ENCODE data around the gene IL1R2. TPM values are rescaled to one million over a fixed set of nuclear protein-coding genes. Genes with fewer than 3 reads are reported as not detected.

IL1R2 gene
- total RNA-seq, 1 donor from 2014 or later, result 23.3 TPM

DNA sequence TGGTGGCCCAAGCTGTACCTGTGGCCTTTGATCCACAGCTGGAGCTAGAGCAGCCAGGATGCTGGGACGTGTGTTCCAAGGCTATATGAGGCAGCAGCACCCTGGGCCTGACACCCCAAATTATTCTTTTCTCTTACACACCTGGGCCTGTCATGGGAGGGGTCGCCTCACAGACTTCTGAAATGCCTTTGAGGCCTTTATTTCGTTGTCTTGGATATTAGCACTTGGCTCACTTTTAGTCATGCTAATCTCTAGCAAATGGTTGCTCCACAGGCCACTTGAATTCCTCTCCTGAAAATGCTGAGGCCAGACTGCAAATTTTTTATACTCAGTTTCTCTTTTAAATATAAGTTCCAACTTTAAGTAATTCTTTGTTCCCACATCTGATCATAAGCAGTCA lies 22.0 kb upstream of the IL1R2 start:
- no peak overlapping the region for H3K4me3 ChIP-seq
- peaks cover 10% of the 10 kb centered on the region for H3K4me1 ChIP-seq
- H3K36me3 ChIP-seq, result no peaks in the 10 kb centered on the region
- TF ChIP-seq, protein P1, sequence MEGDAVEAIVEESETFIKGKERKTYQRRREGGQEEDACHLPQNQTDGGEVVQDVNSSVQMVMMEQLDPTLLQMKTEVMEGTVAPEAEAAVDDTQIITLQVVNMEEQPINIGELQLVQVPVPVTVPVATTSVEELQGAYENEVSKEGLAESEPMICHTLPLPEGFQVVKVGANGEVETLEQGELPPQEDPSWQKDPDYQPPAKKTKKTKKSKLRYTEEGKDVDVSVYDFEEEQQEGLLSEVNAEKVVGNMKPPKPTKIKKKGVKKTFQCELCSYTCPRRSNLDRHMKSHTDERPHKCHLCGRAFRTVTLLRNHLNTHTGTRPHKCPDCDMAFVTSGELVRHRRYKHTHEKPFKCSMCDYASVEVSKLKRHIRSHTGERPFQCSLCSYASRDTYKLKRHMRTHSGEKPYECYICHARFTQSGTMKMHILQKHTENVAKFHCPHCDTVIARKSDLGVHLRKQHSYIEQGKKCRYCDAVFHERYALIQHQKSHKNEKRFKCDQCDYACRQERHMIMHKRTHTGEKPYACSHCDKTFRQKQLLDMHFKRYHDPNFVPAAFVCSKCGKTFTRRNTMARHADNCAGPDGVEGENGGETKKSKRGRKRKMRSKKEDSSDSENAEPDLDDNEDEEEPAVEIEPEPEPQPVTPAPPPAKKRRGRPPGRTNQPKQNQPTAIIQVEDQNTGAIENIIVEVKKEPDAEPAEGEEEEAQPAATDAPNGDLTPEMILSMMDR (IDR thresholded peaks at IDR 0.05), result no peak
- ATAC-seq (no peak), DNase-seq (no peak)
- H3K27ac ChIP-seq, result no peak overlapping the region
- no peaks in the 10 kb centered on the region for H3K9me3 ChIP-seq
- intact Hi-C loops (cut with DNase I), result no loop called here
- peaks cover 4% of the 10 kb centered on the region for H3K27me3 ChIP-seq (ENCODE audit: low read depth)

DNA sequence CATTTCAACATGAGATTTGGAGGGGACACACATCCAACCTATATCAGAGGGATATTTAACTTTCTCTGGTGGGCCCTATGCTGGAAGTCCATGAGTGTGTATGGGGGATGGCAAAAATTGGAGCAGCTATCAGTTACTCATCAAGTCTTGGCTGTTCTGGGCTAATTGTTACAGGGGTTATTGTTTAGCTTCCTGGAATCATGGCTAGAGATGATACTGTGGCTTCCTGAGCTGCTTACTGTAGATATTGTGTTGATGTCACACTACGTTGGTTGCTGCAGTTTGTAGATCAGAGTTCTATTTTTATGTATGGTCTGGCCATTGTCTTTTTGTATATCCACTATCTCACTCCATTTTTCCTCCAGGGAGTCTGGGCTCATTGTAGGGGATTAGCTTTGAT lies 20.9 kb upstream of the IL1R2 start:
- no peak for DNase-seq
- Histone ChIP-seq H3K4me1 (peaks cover 10% of the 10 kb centered on the region), H3K4me3 (no peak overlapping the region), H3K36me3 (no peaks in the 10 kb centered on the region), H3K27ac (no peak overlapping the region), H3K9me3 (no peaks in the 10 kb centered on the region), H3K27me3 (ENCODE audit: low read depth) (peaks cover 5% of the 10 kb centered on the region)
- ATAC-seq, result no peak
- intact Hi-C loops (cut with DNase I), result no loop called here
- TF ChIP-seq, protein P1 (IDR thresholded peaks at IDR 0.05), result no peak

DNA sequence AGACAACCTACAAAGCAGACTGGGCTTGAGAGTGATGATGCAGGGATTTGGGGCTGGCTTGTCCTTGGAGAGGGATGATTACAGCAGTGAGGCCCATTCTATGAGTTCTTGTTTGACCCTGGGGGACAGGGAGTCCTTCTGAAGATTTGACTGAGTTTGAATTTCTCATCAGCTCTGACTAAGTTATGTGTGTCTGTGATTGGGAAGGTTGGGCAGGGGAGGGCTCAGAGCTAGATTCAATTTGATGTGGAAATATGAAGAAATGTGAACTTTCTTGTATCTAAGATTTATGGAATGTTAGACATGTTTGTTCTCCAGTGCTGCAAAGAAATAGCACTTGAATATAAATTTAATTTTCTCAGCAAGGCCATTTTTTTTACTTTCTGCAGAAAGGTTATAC lies 19.9 kb upstream of the IL1R2 start:
- no peak for ATAC-seq
- Histone ChIP-seq H3K27me3 (ENCODE audit: low read depth) (peaks cover 5% of the 10 kb centered on the region), H3K4me3 (no peak overlapping the region), H3K27ac (no peak overlapping the region), H3K9me3 (no peaks in the 10 kb centered on the region), H3K36me3 (no peaks in the 10 kb centered on the region), H3K4me1 (peaks cover 10% of the 10 kb centered on the region)
- TF ChIP-seq, protein P1 (IDR thresholded peaks at IDR 0.05), result no peak
- intact Hi-C loops (cut with DNase I), result no loop called here
- DNase-seq, result no peak

DNA sequence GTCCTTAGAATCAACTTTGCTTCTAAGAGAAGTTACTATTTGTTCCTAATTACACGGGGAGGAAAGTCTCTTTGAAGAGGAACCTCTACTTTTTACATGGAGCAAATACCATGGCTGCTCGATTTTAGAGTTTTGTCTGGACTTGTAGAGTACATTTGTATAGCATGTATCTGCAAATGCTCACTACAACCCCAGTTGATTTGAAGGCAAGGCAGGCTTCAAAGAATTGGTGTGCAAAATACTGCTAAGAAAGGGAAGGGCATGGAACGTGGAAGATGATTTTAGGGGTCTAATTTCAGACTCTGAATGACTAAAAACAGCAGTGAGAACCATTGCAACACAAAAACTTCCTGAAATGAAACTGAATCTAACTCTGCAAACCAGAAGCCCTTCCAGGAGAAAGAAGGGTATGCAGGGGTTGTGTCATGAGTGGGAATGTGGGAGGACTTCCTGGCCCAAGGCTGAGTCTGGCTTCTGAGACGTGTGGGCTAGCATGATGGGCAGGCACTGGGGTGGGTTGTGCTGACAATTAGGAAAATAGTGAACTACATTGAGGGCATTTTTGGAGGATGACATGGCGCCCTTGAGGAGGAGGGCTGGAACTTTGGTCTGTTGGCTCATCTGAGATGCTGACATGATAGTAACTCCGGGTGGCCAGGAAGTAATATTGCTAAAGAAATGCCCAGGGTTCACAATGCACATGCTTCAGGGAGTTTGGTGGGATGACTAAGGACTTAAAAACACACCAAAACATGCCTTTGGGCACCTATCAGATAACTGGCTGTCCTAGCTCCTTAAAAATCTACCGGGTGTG lies 18.9 kb upstream of the IL1R2 start:
- Histone ChIP-seq H3K9me3 (no peaks in the 10 kb centered on the region), H3K4me1 (peaks cover 2% of the 10 kb centered on the region), H3K36me3 (no peaks in the 10 kb centered on the region), H3K27ac (no peak overlapping the region), H3K4me3 (no peak overlapping the region), H3K27me3 (ENCODE audit: low read depth) (peaks cover 5% of the 10 kb centered on the region)
- ATAC-seq (peak; percentile 59 to 62), DNase-seq (no peak)
- TF ChIP-seq, protein P1 (IDR thresholded peaks at IDR 0.05), result no peak
- intact Hi-C loops (cut with DNase I), result no loop called here

DNA sequence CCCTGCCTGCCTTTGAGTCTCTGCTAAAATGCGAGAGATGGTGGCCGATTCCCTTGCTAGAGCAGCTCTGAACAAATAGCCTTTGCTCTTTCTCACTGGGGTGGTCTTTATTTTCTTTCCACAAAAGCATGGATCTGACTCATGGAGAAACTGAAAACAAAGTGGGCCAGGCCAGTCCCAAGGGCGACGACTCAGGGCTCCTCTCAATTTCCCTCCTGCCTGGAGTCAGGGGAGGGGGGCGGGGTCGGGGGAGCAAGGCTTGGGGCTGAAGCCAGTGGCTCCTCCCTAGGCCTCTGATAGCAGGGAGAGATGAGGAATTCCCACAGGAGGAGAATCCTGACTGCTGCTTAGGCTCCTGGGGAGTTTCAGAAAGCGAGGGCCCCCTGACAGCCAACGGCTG lies 17.1 kb upstream of the IL1R2 start:
- no peak overlapping the region for H3K4me3 ChIP-seq
- no peaks in the 10 kb centered on the region for H3K9me3 ChIP-seq
- ATAC-seq (no peak), DNase-seq (no peak)
- peaks cover 5% of the 10 kb centered on the region for H3K27me3 ChIP-seq (ENCODE audit: low read depth)
- intact Hi-C loops (cut with DNase I), result no loop called here
- H3K27ac ChIP-seq, result no peak overlapping the region
- H3K36me3 ChIP-seq, result no peaks in the 10 kb centered on the region
- TF ChIP-seq, protein P1 (IDR thresholded peaks at IDR 0.05), result no peak
- no peaks in the 10 kb centered on the region for H3K4me1 ChIP-seq

Measured in lower lobe of right lung (tissue), 2 donors.